ENCODE results near the gene GIPR.
A peak's percentile ranks its signal among the peaks of the same experiment; 100 is the strongest.

Gene GIPR

GRCh38 chr19:45632468-45633196, 35.4 kb upstream of the GIPR start:
- no peak overlapping the region for H3K4me3 ChIP-seq (ENCODE audit: low read depth, low read length)
- TF ChIP-seq CTCF (IDR thresholded peaks at IDR 0.05; ENCODE audit: low read depth, low read length), result no peak

GRCh38 chr19:45636275-45636674, 31.7 kb upstream of the GIPR start:
- H3K4me3 ChIP-seq (ENCODE audit: low read depth, low read length), result no peak overlapping the region
- no peak for TF ChIP-seq CTCF (IDR thresholded peaks at IDR 0.05; ENCODE audit: low read depth, low read length)

- no peak for TF ChIP-seq CTCF (IDR thresholded peaks at IDR 0.05; ENCODE audit: low read depth, low read length)
- no peak overlapping the region for H3K4me3 ChIP-seq (ENCODE audit: low read depth, low read length)
Measured at GRCh38 chr19:45636902-45637301, 31.1 kb upstream of the GIPR start.

- peak overlapping the region; percentile 72 for H3K4me3 ChIP-seq (ENCODE audit: low read depth, low read length)
- no peak for TF ChIP-seq CTCF (IDR thresholded peaks at IDR 0.05; ENCODE audit: low read depth, low read length)
Measured at GRCh38 chr19:45637890-45638667, 29.9 kb upstream of the GIPR start.

GRCh38 chr19:45638930-45639729, 28.9 kb upstream of the GIPR start, which contains the start of gene EML2:
Gene EML2 (minus strand): TSS chr19:45639397. CDS start chr19:45639376, 21 bp downstream.
- peak within 1 kb of the TSS; percentile 72 for H3K4me3 ChIP-seq (ENCODE audit: low read depth, low read length)
- TF ChIP-seq CTCF (IDR thresholded peaks at IDR 0.05; ENCODE audit: low read depth, low read length), result no peak

- no peak overlapping the region for H3K4me3 ChIP-seq (ENCODE audit: low read depth, low read length)
- no peak for TF ChIP-seq CTCF (IDR thresholded peaks at IDR 0.05; ENCODE audit: low read depth, low read length)
Measured at GRCh38 chr19:45640849-45641273, 27.2 kb upstream of the GIPR start.

Data from WI38 (cell line).